ENCODE measurements around the gene FHOD3.
"Not testable (repeated sequence)": the region's sequence is repeated elsewhere in the genome, so short reads cannot be mapped to it uniquely, and the experiment has no call there.

Gene FHOD3

DNA sequence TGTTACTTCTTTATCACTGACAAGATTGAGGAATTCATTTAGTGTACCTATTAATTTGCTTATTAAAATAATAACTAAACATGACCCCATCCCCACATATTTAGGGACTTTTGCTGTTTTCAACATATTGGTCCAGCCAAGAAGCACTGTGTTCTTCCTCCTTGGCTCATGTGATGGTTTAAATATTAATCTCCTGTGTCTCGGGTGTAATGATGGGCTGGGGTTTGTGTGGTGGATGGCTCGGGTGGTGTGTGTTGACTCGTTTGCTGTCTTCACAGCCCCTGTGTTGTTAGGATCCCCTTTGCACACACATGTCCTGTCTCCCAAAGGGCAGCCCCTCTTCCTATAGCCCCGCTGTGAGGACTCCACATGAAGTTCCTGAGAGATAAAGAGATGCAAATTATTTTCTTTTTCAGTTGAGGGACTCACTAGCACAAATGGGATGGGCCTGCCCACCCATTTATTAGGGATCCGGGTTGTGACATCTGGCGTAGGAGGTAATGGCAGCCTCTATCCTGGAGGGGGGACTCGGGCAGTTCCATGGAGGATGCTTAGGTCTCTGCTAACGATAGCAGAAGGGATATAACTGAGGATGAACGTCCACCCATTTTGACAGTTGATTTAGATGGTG, 53.4 kb downstream of the FHOD3 start:
- no peak for DNase-seq (ENCODE audit: low spot score)

GRCh38 chr18:36352384-36352783, 54.9 kb downstream of the FHOD3 start:
- DNase-seq (ENCODE audit: low spot score) = no peak

GRCh38 chr18:36354989-36355388, 57.5 kb downstream of the FHOD3 start:
- DNase-seq (ENCODE audit: low spot score) = no peak

DNA sequence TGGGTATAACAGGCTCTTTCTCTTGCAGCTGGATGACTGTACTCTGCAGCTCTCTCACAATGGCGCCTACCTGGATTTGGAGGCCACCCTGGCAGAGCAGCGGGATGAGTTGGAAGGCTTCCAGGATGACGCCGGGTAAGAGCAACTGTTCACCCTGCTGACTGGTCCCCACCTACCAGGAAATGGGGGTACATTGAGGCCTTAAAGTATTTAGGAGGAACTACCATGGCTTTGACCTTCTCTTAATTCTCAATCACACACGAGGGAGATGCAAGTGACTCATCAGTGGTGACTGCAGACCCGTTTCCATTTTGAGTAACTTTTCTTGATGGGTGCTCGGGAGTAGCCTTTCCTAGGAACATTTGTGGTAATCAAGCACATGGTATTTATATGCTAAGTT, 58.0 kb downstream of the FHOD3 start:
- no peak for DNase-seq (ENCODE audit: low spot score)

DNA sequence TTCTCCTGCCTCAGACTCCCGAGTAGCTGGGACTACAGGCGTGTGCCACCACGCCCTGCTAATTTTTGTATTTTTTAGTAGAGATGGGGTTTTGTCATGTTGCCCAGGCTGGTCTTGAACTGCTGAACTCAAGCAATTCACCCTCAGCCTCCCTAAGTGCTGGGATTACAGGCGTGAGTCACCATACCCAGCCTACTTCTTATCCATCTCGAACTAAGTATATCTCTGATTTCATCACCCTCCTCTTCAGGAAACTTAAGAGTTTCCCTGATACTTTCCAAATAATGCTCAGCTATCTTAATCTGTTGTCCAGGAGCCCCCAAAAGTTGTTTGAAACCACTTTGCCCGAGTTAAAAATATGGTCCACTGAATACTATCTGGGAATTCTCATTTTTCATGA, 59.2 kb downstream of the FHOD3 start:
- DNase-seq (ENCODE audit: low spot score) = not testable (repeated sequence)

- DNase-seq (ENCODE audit: low spot score) = no peak
These were observed 60.6 kb downstream of the FHOD3 start for GRCh38 chr18:36358141-36358540.

GRCh38 chr18:36360256-36360909, 62.9 kb downstream of the FHOD3 start:
- no peak for DNase-seq (ENCODE audit: low spot score)

DNA sequence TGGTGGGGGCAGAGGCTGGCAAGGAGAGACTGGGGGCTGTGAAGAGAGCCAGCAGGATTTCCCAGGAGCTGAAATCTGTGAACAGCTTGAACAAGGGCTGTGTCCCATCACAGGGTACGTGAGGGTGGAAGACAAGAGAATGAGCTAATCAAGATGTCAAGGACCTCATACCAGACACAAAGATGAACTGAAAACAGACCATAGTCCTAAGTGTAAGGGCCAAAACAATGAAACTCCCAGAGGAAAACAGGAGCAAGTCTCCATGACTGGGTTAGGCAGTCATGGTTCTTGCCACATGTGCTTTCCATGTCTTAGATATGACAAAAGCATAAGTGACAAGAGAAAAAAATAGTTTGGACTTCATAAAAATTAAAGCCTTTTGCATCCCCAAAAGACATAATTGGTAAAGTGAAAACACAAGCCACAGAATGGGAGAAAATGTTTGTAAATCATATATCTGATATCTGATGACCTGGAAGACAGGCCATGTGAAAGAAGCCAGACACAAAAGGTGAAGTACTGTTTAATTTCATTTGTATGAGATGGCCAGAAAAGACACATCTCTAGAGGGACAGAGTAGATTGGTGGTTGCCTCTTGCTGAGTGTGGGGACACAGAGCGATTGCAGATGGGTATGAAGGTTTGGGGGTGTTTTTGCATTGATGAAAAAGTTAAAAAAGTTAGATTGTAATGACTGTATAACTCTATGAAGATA, 67.6 kb downstream of the FHOD3 start:
- no peak for DNase-seq (ENCODE audit: low spot score)

DNA sequence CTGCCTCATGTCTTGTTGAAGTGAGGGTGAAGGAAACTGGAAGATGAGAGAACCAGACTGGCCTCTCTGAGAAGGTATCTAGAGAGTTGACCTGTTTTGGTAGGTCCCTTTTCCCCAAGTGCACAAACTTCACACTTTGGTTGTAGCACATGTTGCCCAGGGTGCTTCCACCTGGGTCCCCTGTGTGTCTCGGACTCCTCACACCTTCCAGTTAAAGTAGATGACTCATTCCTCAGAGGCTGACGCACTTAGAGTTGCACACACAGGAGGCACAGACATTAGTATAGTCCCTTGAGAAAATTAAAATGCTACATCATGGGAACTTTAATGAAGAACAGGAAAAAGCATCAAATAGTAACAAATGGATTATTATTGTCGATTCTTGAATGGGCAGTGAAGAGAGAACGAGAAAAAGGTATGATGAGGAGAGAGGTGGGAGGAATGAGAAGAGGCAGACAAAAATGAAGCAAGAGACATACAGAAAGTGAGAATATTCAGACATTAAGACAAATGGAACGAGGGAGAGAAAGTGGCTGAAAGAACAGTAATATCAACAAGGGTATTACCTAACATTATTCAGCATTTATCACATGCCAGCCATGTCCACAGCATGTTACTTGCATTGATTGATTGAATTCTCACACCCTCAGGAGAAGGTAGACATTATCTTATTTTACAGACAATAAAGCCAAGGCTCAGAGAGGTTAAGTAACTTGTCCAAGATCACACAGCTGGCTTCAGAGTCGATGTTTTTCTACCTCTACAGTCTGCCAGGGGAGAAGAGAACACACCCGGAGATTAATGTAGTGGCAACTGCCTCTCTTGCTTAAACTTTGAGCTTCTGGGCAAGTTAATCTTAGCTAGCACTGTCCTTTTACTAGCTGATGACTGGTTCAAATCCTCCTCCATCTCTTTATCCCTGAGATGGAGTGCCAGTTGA, 68.6 kb downstream of the FHOD3 start:
- DNase-seq (ENCODE audit: low spot score) = no peak

DNA sequence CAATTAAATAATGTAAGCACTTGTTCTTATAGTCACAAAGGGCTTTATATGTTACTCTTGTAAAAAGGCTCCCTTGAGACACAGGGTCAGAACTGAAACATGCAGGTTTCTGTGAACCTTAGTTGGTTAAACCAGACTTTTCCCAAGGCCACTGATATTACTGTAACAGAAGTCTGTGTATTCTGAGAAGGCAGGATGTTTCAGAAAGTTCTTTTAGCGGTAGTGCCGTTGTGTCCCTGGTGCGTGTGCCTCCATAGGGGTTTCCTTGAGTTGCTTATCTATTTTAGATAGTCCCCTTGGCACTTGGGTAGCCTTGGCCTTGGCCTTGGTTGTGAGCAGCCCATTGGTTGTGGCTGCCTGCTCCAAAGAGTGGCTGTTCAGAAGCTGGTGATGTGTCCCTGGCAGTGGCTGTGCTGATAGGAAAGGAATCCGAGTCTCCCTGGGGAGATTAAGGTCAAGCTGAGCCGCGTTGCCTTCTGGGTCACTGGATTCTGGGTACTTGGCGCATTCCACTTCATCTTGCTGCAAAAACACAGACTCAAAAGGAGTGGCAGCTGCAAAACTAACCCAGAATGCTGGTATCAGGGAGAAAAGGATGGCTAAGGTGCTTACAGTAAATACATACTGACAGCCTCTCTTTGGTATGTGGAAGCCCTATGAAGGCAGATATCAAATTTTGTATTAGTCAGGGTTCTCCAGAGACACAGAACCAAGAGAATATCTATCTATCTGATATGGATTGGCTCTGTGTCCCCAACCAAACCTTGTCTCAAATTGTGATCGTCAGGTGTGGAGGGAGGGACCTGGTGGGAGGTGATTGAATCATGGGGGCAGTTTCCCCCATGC, 69.7 kb downstream of the FHOD3 start:
- no peak for DNase-seq (ENCODE audit: low spot score)

DNA sequence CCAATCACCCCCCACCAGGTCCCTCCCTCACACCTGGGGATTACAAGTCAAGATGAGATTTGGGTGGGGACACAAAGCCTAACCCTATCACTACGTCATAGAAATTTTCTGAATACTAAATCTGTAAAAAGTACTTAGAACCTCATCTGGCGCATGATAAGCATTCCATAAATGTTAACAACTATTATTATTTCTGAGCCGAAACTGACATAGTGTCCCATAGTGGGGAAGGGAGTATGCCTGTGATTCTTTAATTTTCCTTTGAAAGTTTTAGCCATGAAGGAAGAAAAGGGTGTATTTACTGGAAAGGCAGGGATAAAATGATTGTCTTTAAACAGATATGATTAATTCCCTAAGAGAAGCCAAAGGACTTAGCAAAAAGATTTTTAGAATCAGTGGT, 71.4 kb downstream of the FHOD3 start:
- no peak for DNase-seq (ENCODE audit: low spot score)

- no peak for DNase-seq (ENCODE audit: low spot score)
These were observed 75.4 kb downstream of the FHOD3 start for GRCh38 chr18:36372903-36373311.

DNA sequence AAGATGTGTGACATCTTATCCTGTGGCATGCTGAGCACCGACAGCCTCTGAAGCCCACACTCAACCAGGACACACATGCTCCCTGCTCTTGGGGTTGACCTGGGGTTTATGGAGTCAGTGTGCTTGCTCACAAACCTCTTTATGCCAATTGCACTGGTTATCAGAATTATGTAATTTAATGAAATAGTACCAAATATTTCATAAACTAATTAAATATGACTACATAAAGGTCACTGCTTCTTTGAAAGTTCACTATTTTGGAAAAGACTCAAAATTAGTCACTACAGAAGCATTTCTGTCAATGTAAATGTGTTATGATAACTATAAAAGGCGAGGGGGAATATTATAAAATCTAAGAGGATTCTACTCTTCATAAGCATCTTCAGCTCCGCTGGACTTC, 76.7 kb downstream of the FHOD3 start:
- DNase-seq (ENCODE audit: low spot score) = no peak

DNA sequence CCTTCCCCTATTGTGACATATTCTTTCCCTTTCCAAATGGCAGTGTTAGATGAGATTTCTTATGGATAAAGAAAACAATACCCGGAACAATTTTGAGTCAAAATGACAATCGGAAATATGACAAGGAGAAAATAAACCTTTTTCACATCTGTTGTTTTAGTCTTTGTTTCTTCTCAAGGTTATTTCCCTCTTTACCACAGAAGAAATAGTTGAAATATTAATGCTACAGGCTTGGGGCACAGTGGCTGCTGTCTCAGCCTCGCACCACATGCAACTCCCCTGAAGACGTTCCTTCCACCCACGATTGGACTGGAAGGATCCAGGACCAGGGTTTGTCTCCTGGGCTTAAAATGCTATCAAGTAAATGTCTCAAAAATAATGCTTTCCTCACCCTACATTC, 77.6 kb downstream of the FHOD3 start:
- DNase-seq (ENCODE audit: low spot score) = no peak

- DNase-seq (ENCODE audit: low spot score) = no peak
These were observed 78.8 kb downstream of the FHOD3 start for GRCh38 chr18:36376361-36376760.

GRCh38 chr18:36377626-36378025, 80.1 kb downstream of the FHOD3 start:
- no peak for DNase-seq (ENCODE audit: low spot score)

- no peak for DNase-seq (ENCODE audit: low spot score)
These were observed 80.7 kb downstream of the FHOD3 start for GRCh38 chr18:36378205-36378604.

DNA sequence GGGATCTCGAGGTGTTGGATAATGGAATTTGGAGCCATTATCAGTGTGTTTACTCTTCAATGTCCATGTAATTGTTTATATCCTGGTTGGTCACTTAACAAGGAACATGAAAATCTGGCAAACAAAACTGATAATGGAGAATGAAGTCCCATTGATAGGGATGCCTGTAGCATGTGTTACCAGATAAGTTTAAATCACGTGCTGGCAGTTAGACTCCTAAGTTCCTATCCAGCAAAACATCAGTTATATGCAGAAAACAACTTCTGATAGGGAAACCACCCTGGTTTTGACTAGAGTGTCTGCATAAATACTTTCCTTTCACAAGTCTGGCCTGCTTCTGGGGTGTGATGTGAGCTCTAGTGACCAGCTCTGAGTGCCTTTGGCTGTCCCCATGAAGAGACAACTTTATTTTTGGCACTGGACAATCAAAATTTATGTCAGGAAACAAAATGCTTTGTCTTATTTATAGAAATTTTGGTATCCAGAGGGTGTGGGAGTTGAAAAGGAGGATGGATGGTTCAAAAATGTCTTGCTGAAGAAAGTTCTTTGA, 82.0 kb downstream of the FHOD3 start:
- DNase-seq (ENCODE audit: low spot score) = no peak

DNA sequence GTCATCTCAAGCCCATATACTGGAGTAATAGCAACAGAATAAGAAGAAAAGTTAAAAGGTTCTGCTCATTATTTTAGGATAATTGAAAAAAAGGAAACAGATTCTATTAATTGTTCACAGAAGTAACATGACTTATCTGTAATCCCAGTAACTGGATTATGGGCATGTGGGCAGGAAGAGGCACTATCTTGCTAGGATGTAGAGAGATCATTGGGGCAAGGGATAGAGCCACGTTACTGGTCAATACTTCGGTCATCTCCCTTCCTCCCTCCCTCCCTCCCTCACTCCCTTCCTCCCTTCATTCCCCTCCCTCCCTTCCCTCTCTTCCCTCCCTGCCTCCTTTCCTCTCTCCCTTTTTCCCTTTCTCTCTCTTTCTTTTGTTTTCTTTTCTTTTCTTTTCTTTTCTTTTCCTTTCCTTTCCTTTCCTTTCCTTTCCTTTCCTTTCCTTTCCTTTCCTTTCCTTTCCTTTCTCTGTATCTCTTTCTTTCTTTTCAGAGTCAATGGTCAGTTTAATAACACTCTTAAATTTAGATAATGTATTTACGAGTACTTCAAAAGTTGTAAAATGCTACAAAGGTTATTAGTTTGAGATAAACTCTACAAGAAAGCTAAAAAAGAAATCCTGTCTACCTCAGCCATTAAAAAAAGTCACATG, 82.8 kb downstream of the FHOD3 start:
- no peak for DNase-seq (ENCODE audit: low spot score)

DNA sequence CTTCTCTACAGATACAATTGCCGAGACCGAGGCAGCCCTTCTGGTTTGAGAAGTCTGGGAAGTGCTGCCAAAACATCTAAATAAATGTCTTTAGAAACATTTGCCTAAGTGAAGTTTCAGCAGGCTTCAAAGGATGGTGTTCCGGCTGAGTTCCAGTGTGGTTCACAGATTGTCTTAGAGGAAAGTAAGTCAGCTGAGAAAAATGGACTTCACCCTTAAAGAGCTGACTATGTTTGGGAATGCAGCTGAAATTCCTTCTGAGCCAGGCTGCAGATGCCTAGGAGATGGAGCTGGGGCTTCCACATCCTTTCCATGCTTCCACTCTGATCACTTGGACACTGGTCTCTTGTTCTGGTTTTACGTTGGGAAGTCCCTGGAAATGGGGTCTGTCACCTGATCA, 83.6 kb downstream of the FHOD3 start:
- no peak for DNase-seq (ENCODE audit: low spot score)

- DNase-seq (ENCODE audit: low spot score) = no peak
These were observed 85.3 kb downstream of the FHOD3 start for GRCh38 chr18:36382854-36383253.
